K562 (cell line): ENCODE results near the gene CPT1B. TPM values are rescaled to one million over a fixed set of nuclear protein-coding genes. Genes with fewer than 3 reads are reported as not detected.
A peak's percentile ranks its signal among the peaks of the same experiment; 100 is the strongest.

Experiments used
- CXXC5 ChIP-seq: fragments of 250-450 bp; sonication (Bioruptor Pico); IDR thresholded peaks from 2 replicates; pipeline ENCODE4 v1.8.0; 2022; ENCODE audit warnings: inconsistent platforms, mild to moderate bottlenecking, moderate library complexity
- IFI16 ChIP-seq: fragments of 250-450 bp; sonication (Bioruptor Pico); IDR thresholded peaks from 2 replicates; pipeline ENCODE4 v2.1.2; 2022; ENCODE audit warnings: mild to moderate bottlenecking, inconsistent platforms
- ILK ChIP-seq: fragments of 450-650 bp; IDR thresholded peaks from 2 replicates; pipeline ENCODE4 v1.6.1; 2016; ENCODE audit warnings: missing genetic modification characterization, low read depth, mild to moderate bottlenecking, missing compliant biosample characterization, moderate library complexity, borderline replicate concordance
- L3MBTL2 ChIP-seq: fragments of 450-650 bp; IDR thresholded peaks from 2 replicates; pipeline ENCODE4 v1.6.1; 2016; ENCODE audit warnings: mild to moderate bottlenecking, moderate library complexity
- NCOA6 ChIP-seq: fragments of 450-650 bp; IDR thresholded peaks from 2 replicates; pipeline ENCODE4 v1.6.1; 2017; ENCODE audit warnings: mild to moderate bottlenecking
- PHF21A ChIP-seq: fragments of 450-650 bp; IDR thresholded peaks from 2 replicates; pipeline ENCODE4 v1.6.1; 2017; ENCODE audit warnings: low read depth, borderline replicate concordance
- RUNX1 ChIP-seq: sonication (generic); IDR thresholded peaks from 2 replicates; pipeline ENCODE4 v1.6.1; 2016; ENCODE audit warnings: antibody characterized with exemption, low read depth
- SMARCC2 ChIP-seq: fragments of 450-650 bp; IDR thresholded peaks from 2 replicates; pipeline ENCODE4 v1.6.1; 2017; ENCODE audit warnings: antibody characterized with exemption, moderate library complexity, mild to moderate bottlenecking, low read depth
- U2AF2 ChIP-seq: fragments of 200-400 bp; formaldehyde crosslinking; optimal IDR thresholded peaks from 2 replicates; pipeline ENCODE3; 2017; ENCODE audit warnings: low read depth, mild to moderate bottlenecking, low read length
- ZBTB17 ChIP-seq: fragments of 450-650 bp; formaldehyde crosslinking; IDR thresholded peaks from 2 replicates; pipeline ENCODE4 v1.4.0; 2020; ENCODE audit warnings: mild to moderate bottlenecking
- polyA plus RNA-seq, 8 experiments: library from polyadenylated mRNA; depleted of rRNA in 4 of 8; stranded (reverse) in 5 of 8; unstranded in 3 of 8; fragments of >200 nt; fragmentation: Nextera tagmentation in 2 of 8; fragmentation: Illumina TruSeq in 1 of 8; extraction: Ambion mirVana in 2 of 8; extraction: Trizol in 1 of 8; gene quantifications; 2 replicates each; pipeline versions ENCODE4 v1.2.1 to v1.2.3, GENCODE V29; 2011 to 2014; ENCODE audit warnings: inconsistent platforms in 1 of 8, missing spikeins in 1 of 8
- total RNA-seq, 7 experiments: library from RNA; depleted of rRNA in 6 of 7; stranded (reverse); fragments of >200 nt in 6 of 7; fragmentation: Illumina TruSeq in 2 of 7; extraction: Trizol in 2 of 7; gene quantifications; 2 replicates each; pipeline versions ENCODE4 v1.2.1 to v1.2.3, GENCODE V29; 2011 to 2021; ENCODE audit warnings: low replicate concordance in 1 of 7
- TF ChIP-seq, protein P1 (sequence below): fragments of 250-450 bp; sonication (Bioruptor Pico); IDR thresholded peaks from 2 replicates; pipeline ENCODE4 v1.9.0; 2021; ENCODE audit warnings: mild to moderate bottlenecking
- TF ChIP-seq, protein P2 (sequence below): fragments of 450-650 bp; formaldehyde crosslinking; conservative IDR thresholded peaks from 2 replicates; pipeline ENCODE4 v1.4.0; 2022; ENCODE audit warnings: mild to moderate bottlenecking, missing genetic modification characterization
- TF ChIP-seq, protein P3 (sequence below), 2 experiments: IDR thresholded peaks; 2 replicates each; pipeline ENCODE4 v1.6.1; 2011; ENCODE audit warnings: borderline replicate concordance in 1 of 2, control low read depth in 1 of 2, low read depth in 1 of 2, low read length in 1 of 2, mild to moderate bottlenecking in 1 of 2, mixed read lengths in 1 of 2, moderate library complexity in 1 of 2; ENCODE audit not compliant: insufficient read depth in 1 of 2, insufficient read length in 1 of 2, poor library complexity in 1 of 2, severe bottlenecking in 1 of 2; ENCODE audit errors: extremely low read depth in 1 of 2
- TF ChIP-seq, protein P4 (sequence below), 2 experiments: IDR thresholded peaks in 1 of 2; conservative IDR thresholded peaks in 1 of 2; 2 replicates each; pipeline ENCODE4 v1.6.1; 2016; ENCODE audit warnings: low read depth in 2 of 2, mild to moderate bottlenecking in 1 of 2, missing compliant biosample characterization in 1 of 2, missing genetic modification characterization in 1 of 2, moderate library complexity in 1 of 2
- TF ChIP-seq, protein P5 (sequence below): fragments of 450-650 bp; formaldehyde crosslinking; IDR thresholded peaks from 2 replicates; pipeline ENCODE4 v1.4.0; 2020; ENCODE audit warnings: mild to moderate bottlenecking, moderate library complexity
- TF ChIP-seq, protein P6 (sequence below): IDR thresholded peaks from 2 replicates; pipeline ENCODE4 v1.6.1; 2011; ENCODE audit warnings: borderline replicate concordance, low read depth, mild to moderate bottlenecking, moderate library complexity, low read length; ENCODE audit not compliant: insufficient read depth, poor library complexity, severe bottlenecking

Gene CPT1B
- total and polyA plus RNA-seq, 9 of the 15 experiments (the other 6 are each of a cell fraction or from before 2014, with no cell fraction given): 0.35 to 6.1 (median 2.6) TPM

DNA sequence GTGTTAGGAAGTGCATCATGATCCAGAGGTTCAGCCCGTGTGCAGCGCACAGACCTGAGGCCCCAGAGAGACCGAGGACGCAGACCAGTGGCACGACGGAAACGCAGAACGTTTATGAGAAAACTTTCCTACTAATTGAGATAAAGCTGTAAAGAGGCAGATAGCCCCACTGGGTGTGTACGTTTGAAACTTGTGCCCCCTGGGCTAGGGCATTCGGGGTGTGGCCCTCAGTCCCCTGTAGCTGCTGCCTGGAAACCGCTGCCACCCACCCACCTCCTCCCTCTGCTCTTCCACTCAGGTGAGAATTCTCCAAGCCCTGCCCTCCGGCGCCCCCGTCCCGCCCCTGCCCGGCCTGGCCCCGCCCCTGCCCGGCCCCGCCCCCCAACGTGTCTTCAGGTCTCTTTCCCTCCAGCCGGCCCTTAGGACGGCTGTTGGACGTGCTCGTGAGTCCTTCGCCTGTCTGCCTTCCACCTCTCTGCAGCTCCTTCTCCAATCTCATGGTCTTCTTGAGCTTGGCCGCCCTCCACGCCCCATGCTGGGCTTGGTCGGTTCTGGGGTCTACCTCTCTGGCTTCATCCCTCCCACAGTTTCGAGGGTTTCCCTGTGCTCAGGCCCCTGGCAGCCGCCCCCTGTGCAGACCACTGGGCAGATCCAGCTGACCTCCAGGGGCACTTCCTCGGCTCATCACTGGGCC, 34.4 kb upstream of the CPT1B start (continued):
- TF ChIP-seq IFI16 (CRISPR knock-in tag) (no peak), NCOA6 (peak; percentile 68), SMARCC2 (no peak), U2AF2 (no peak), ZBTB17 (CRISPR knock-in tag) (no peak), ILK (tag) (no peak), PHF21A (no peak), CXXC5 (CRISPR knock-in tag) (0 out of 2 replicates have a peak, but pooled peaks have one; percentile 15), L3MBTL2 (peak; percentile 50; the same call in 1 of the 2 replicates), RUNX1 (no peak)
- TF ChIP-seq, protein P1, sequence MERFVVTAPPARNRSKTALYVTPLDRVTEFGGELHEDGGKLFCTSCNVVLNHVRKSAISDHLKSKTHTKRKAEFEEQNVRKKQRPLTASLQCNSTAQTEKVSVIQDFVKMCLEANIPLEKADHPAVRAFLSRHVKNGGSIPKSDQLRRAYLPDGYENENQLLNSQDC (CRISPR knock-in tag): no peak
- TF ChIP-seq, protein P2, sequence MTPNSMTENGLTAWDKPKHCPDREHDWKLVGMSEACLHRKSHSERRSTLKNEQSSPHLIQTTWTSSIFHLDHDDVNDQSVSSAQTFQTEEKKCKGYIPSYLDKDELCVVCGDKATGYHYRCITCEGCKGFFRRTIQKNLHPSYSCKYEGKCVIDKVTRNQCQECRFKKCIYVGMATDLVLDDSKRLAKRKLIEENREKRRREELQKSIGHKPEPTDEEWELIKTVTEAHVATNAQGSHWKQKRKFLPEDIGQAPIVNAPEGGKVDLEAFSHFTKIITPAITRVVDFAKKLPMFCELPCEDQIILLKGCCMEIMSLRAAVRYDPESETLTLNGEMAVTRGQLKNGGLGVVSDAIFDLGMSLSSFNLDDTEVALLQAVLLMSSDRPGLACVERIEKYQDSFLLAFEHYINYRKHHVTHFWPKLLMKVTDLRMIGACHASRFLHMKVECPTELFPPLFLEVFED (CRISPR knock-in tag): no peak
- TF ChIP-seq, protein P3, sequence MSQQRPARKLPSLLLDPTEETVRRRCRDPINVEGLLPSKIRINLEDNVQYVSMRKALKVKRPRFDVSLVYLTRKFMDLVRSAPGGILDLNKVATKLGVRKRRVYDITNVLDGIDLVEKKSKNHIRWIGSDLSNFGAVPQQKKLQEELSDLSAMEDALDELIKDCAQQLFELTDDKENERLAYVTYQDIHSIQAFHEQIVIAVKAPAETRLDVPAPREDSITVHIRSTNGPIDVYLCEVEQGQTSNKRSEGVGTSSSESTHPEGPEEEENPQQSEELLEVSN (IDR thresholded peaks at IDR 0.05; ENCODE audit: borderline replicate concordance in 1 of 2, extremely low read depth in 1 of 2, insufficient read depth in 1 of 2, insufficient read length in 1 of 2, low read depth in 1 of 2, low read length in 1 of 2, poor library complexity in 1 of 2, severe bottlenecking in 1 of 2): peak; percentile 50 to 93
- TF ChIP-seq, protein P4, sequence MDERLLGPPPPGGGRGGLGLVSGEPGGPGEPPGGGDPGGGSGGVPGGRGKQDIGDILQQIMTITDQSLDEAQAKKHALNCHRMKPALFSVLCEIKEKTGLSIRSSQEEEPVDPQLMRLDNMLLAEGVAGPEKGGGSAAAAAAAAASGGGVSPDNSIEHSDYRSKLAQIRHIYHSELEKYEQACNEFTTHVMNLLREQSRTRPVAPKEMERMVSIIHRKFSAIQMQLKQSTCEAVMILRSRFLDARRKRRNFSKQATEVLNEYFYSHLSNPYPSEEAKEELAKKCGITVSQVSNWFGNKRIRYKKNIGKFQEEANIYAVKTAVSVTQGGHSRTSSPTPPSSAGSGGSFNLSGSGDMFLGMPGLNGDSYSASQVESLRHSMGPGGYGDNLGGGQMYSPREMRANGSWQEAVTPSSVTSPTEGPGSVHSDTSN (CRISPR knock-in tag; IDR thresholded peaks at IDR 0.05; ENCODE audit: low read depth): no peak
- TF ChIP-seq, protein P4 (tag; conservative IDR thresholded peaks at IDR 0.05; ENCODE audit: low read depth): no peak
- TF ChIP-seq, protein P5, sequence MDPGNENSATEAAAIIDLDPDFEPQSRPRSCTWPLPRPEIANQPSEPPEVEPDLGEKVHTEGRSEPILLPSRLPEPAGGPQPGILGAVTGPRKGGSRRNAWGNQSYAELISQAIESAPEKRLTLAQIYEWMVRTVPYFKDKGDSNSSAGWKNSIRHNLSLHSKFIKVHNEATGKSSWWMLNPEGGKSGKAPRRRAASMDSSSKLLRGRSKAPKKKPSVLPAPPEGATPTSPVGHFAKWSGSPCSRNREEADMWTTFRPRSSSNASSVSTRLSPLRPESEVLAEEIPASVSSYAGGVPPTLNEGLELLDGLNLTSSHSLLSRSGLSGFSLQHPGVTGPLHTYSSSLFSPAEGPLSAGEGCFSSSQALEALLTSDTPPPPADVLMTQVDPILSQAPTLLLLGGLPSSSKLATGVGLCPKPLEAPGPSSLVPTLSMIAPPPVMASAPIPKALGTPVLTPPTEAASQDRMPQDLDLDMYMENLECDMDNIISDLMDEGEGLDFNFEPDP (CRISPR knock-in tag): no peak
- TF ChIP-seq, protein P6, sequence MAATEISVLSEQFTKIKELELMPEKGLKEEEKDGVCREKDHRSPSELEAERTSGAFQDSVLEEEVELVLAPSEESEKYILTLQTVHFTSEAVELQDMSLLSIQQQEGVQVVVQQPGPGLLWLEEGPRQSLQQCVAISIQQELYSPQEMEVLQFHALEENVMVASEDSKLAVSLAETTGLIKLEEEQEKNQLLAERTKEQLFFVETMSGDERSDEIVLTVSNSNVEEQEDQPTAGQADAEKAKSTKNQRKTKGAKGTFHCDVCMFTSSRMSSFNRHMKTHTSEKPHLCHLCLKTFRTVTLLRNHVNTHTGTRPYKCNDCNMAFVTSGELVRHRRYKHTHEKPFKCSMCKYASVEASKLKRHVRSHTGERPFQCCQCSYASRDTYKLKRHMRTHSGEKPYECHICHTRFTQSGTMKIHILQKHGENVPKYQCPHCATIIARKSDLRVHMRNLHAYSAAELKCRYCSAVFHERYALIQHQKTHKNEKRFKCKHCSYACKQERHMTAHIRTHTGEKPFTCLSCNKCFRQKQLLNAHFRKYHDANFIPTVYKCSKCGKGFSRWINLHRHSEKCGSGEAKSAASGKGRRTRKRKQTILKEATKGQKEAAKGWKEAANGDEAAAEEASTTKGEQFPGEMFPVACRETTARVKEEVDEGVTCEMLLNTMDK: no peak
